B cell (primary cell): ENCODE results near the gene RAD23A. TPM values are rescaled to one million over a fixed set of nuclear protein-coding genes. Genes with fewer than 3 reads are reported as not detected.

ENCODE experiments used
- ATAC-seq: fragments of 200-7000 bp; cut with Tn5 transposase; one replicate; pipeline ENCODE4 v1.10.0; 2021; ENCODE audit warnings: low read depth, mild to moderate bottlenecking, moderate number of reproducible peaks, moderate library complexity
- CTCF ChIA-PET: fragments of 350-600 bp; sonication (Branson Sonifier 250); formaldehyde crosslinking; loops from one replicate; lab custom pipeline; 2021; ENCODE audit warnings: antibody characterized with exemption, inconsistent platforms; lab: Charles Lee
- POLR2A ChIA-PET: fragments of 350-600 bp; sonication (Branson Sonifier 250); formaldehyde crosslinking; loops from one replicate; lab custom pipeline; 2021; ENCODE audit warnings: antibody characterized with exemption; lab: Charles Lee
- DNase-seq: peaks from one replicate; pipeline ENCODE4 v3.0.0; 2013
- H2AFZ ChIP-seq: 2 replicates; pipeline ENCODE4 v1.6.1; 2012; ENCODE audit warnings: mild to moderate bottlenecking, low read depth, low read length; ENCODE audit not compliant: insufficient read depth, poor library complexity, severe bottlenecking
- H3K27ac ChIP-seq, 2 donors: 1 replicate in 1 of 2; 2 replicates in 1 of 2; pipeline ENCODE4 v1.5.1; 2012 to 2013; ENCODE audit warnings: low read length in 2 of 2, mild to moderate bottlenecking in 2 of 2, moderate library complexity in 1 of 2
- H3K27me3 ChIP-seq, 4 experiments: fragments of 200-600 bp in 1 of 4; sonication (generic) in 1 of 4; replicated peaks in 1 of 4; 1 replicate in 2 of 4; 2 replicates in 2 of 4; pipeline versions ENCODE4 v1.6.1 to v1.7.0; 2013 to 2016; ENCODE audit warnings: low read length in 3 of 4, mild to moderate bottlenecking in 2 of 4, mixed read lengths in 1 of 4, moderate library complexity in 1 of 4; ENCODE audit not compliant: insufficient read depth in 4 of 4, control insufficient read depth in 3 of 4; ENCODE audit errors: control extremely low read depth in 1 of 4
- H3K36me3 ChIP-seq, 2 experiments: replicated peaks in 1 of 2; 1 replicate in 1 of 2; 2 replicates in 1 of 2; pipeline versions ENCODE4 v1.6.1 to v1.7.1; 2013; ENCODE audit warnings: low read length in 1 of 2; ENCODE audit not compliant: insufficient read depth in 2 of 2, control insufficient read depth in 1 of 2; ENCODE audit errors: control extremely low read depth in 1 of 2, extremely low read depth in 1 of 2
- H3K4me1 ChIP-seq, 2 donors: fragments of 200-600 bp in 1 of 2; sonication (generic) in 1 of 2; 1 replicate in 1 of 2; 2 replicates in 1 of 2; pipeline versions ENCODE4 v1.5.1 to v1.6.1; 2013 to 2017; ENCODE audit warnings: low read length in 2 of 2; ENCODE audit not compliant: control insufficient read depth in 2 of 2, insufficient read depth in 2 of 2
- H3K4me2 ChIP-seq: replicated peaks from 2 replicates; pipeline ENCODE3; 2012; ENCODE audit warnings: mild to moderate bottlenecking, low read depth, low read length; ENCODE audit not compliant: poor library complexity, severe bottlenecking
- H3K4me3 ChIP-seq, 5 experiments: fragments of 200-600 bp in 1 of 5; sonication (generic) in 1 of 5; 1 replicate in 3 of 5; 2 replicates in 2 of 5; pipeline versions ENCODE4 v1.5.1 to v1.7.0; 2011 to 2016; ENCODE audit warnings: low read length in 4 of 5, mild to moderate bottlenecking in 4 of 5, low read depth in 2 of 5, control low read depth in 1 of 5, moderate library complexity in 1 of 5; ENCODE audit not compliant: insufficient read depth in 1 of 5; ENCODE audit errors: control extremely low read depth in 1 of 5, extremely low read depth in 1 of 5
- H3K79me2 ChIP-seq: fragments of 200-600 bp; sonication (generic); one replicate; pipeline ENCODE4 v1.6.0; 2016; ENCODE audit warnings: low read length; ENCODE audit not compliant: control insufficient read depth, insufficient read depth
- H3K9ac ChIP-seq: fragments of 200-600 bp; sonication (generic); 2 replicates; pipeline ENCODE4 v1.6.1; 2017; ENCODE audit warnings: mild to moderate bottlenecking, low read length, moderate library complexity
- H3K9me3 ChIP-seq, 3 donors: one replicate each; pipeline versions ENCODE4 v1.6.1 to v1.7.1; 2013; ENCODE audit warnings: low read length in 2 of 3; ENCODE audit not compliant: control insufficient read depth in 2 of 3, insufficient read depth in 1 of 3; ENCODE audit errors: control extremely low read depth in 1 of 3
- H4K20me1 ChIP-seq: 2 replicates; pipeline ENCODE4 v1.6.0; 2012; ENCODE audit warnings: mild to moderate bottlenecking, low read length; ENCODE audit not compliant: insufficient read depth, control insufficient read depth, poor library complexity, severe bottlenecking
- H3K27ac Mint-ChIP-seq: one replicate; pipeline ENCODE4 v1.8.0; 2021; ENCODE audit warnings: mixed read lengths
- H3K27me3 Mint-ChIP-seq: one replicate; pipeline ENCODE4 v1.8.0; 2021; ENCODE audit warnings: mixed read lengths
- H3K4me1 Mint-ChIP-seq: one replicate; pipeline ENCODE4 v1.8.0; 2021; ENCODE audit warnings: mixed read lengths
- H3K4me3 Mint-ChIP-seq: one replicate; pipeline ENCODE4 v1.8.0; 2021; ENCODE audit warnings: mixed read lengths
- H3K9me3 Mint-ChIP-seq: one replicate; pipeline ENCODE4 v1.8.0; 2022; ENCODE audit warnings: mixed read lengths; ENCODE audit not compliant: insufficient read depth
- CTCF ChIP-seq: fragments of 200-600 bp; IDR thresholded peaks from one replicate; pipeline ENCODE4 v1.8.0; 2022; ENCODE audit warnings: antibody characterized with exemption, mild to moderate bottlenecking
- EZH2 ChIP-seq: IDR thresholded peaks from 2 replicates; pipeline ENCODE4 v1.6.1; 2012; ENCODE audit warnings: borderline replicate concordance, low read depth, mild to moderate bottlenecking, moderate library complexity, low read length; ENCODE audit not compliant: insufficient read depth, poor library complexity, severe bottlenecking
- WGBS: methylation state at CpG from one replicate; pipeline ENCODE4 v1.1.5; 2013; ENCODE audit warnings: missing lambda C conversion rate; ENCODE audit not compliant: insufficient coverage; 5-methylcytosine and 5-hydroxymethylcytosine counted together
- intact Hi-C: fragments of 100-400 bp; cut with micrococcal nuclease; formaldehyde crosslinking; loops from one replicate; pipeline ENCODE4 v1.10.0; 2022
- polyA plus RNA-seq: library from polyadenylated mRNA; depleted of rRNA; stranded (reverse); fragments of >200 nt; gene quantifications from 2 replicates; pipeline ENCODE4 v1.2.3, GENCODE V29; 2012
- total RNA-seq, 2 donors: library from RNA; stranded (reverse); fragments of 120-200 nt in 1 of 2; gene quantifications; 1 replicate in 1 of 2; 2 replicates in 1 of 2; pipeline versions ENCODE4 v1.2.3 to v1.2.4, GENCODE V29; 2013 to 2022

The RAD23A gene
- total and polyA plus RNA-seq, 2 donors (not counting 1 experiment from before 2014, with no cell fraction given), result 100 to 106 TPM

DNA sequence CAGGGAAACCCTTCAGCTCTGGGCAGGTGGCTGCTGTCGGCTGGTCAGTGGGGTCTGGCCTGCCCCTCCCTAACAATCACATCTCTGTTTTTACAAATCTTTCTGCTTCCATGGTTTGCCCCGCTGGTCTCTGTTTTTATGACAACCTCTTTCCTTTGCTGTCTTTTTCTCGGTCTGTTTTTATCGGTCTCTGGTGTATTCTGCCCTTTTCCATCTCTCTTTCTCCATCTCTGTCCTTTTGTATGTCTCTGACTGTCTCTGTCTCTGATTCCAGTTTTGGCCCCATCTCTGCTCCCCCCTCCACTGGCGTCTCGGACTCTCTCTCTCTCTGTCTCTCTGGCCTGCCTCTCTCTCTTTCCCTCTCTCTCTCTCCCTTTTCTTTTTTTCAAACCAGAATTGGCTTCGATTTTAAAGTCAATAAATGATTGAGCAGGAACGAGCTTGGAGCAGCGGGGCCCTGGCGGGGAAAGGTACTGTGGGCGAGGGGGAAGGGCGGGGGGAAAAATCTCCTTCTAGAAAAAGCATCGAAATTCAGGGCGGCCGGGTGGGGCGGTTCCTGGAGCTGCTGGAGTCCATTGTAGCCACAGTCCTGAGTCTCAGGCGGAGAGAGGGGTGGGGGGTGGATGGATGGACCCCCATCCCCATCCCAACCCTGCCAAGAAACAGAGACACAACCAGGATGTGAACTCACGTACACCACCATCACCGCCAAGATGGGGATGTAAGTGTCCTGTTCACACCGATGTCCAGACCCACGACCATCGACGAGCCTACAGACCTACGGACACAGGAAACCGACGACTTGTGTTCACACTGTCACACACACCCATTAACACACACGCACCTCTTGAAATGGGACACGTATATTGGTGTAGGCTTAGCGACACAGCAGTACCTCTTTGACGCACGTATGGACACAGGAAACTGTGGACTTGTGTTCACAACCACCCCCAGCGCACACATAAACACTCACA is 52.6 kb downstream of the RAD23A start:
- intact Hi-C loops, result no loop called here
- ATAC-seq (no peak), DNase-seq (peak; percentile 6)
- H3K27me3 ChIP-seq, result peaks cover 0 to 24% (median 4%) of the 10 kb centered on the region in 4 experiments
- no peaks in the 10 kb centered on the region for H3K79me2 ChIP-seq
- H3K9me3 Mint-ChIP-seq, result no peaks in the 10 kb centered on the region
- TF ChIP-seq CTCF (no peak), EZH2 (no peak)
- H3K4me1 Mint-ChIP-seq, result peaks cover 17% of the 10 kb centered on the region
- H3K4me3 ChIP-seq, result no peak overlapping the region
- H3K9me3 ChIP-seq, result peaks cover 0 to 2% (median 0%) of the 10 kb centered on the region in 3 donors
- peaks cover 32% of the 10 kb centered on the region for H3K27me3 Mint-ChIP-seq
- H3K4me1 ChIP-seq, result peaks cover 10 to 11% of the 10 kb centered on the region in 2 donors
- no peak overlapping the region for H3K4me2 ChIP-seq
- peak overlapping the region; percentile 37 for H3K27ac Mint-ChIP-seq
- ChIA-PET CTCF (interaction anchor here (1.5 kb wide), 1 partner anchor 63 kb away, joined by 3 read pairs; no protein-coding TSS in a partner anchor), POLR2A (interaction anchor here (0.7 kb wide), 2 partner anchors 15 to 154 kb away, joined by 3 to 4 read pairs; no protein-coding TSS in a partner anchor)
- H3K36me3 ChIP-seq, result no peaks in the 10 kb centered on the region
- no peak overlapping the region for H2AFZ ChIP-seq
- H3K9ac ChIP-seq, result no peak overlapping the region
- H3K27ac ChIP-seq, result no peak overlapping the region
- H3K4me3 Mint-ChIP-seq, result peak overlapping the region; percentile 64
- H4K20me1 ChIP-seq, result no peaks in the 10 kb centered on the region
- WGBS, result 94% methylated on average over 25 of the region's 32 CpGs

DNA sequence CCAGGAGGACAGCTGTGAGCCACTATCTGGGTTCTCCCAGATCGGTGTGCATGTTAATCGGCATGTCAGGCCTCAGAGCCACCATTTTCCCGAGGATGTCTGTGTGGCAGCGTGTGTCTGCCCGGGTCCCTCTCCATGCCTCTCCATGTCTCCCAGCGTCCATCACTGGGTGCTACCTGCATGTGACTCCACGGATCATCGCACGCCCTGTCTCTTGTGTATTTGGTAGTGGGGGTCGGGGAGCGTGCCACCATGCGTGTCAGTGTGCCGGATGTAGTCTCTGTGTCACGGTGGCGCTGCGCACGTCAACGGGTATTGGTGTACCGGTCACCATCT is 55.5 kb downstream of the RAD23A start:
- no peaks in the 10 kb centered on the region for H3K36me3 ChIP-seq
- H3K4me1 Mint-ChIP-seq, result peaks cover 6% of the 10 kb centered on the region
- no peak overlapping the region for H3K9ac ChIP-seq
- WGBS, result 96% methylated on average over 19 of the region's 19 CpGs
- H3K4me3 Mint-ChIP-seq, result no peak overlapping the region
- peaks cover 0 to 10% (median 0%) of the 10 kb centered on the region in 4 experiments for H3K27me3 ChIP-seq
- H4K20me1 ChIP-seq, result no peaks in the 10 kb centered on the region
- H3K4me3 ChIP-seq, result no peak overlapping the region
- no peak overlapping the region for H3K27ac Mint-ChIP-seq
- no peak for TF ChIP-seq CTCF
- H3K27me3 Mint-ChIP-seq, result peaks cover 30% of the 10 kb centered on the region
- no peak for DNase-seq
- intact Hi-C loops, result no loop called here
- POLR2A ChIA-PET, result no interaction called here
- H3K9me3 ChIP-seq, result peaks cover 0 to 2% (median 0%) of the 10 kb centered on the region in 3 donors
- H2AFZ ChIP-seq, result no peak overlapping the region
- no peaks in the 10 kb centered on the region for H3K9me3 Mint-ChIP-seq
- no peak overlapping the region for H3K27ac ChIP-seq
- H3K4me2 ChIP-seq, result no peak overlapping the region
- ATAC-seq, result no peak
- H3K79me2 ChIP-seq, result no peaks in the 10 kb centered on the region
- peaks cover under 1 to 2% of the 10 kb centered on the region in 2 donors for H3K4me1 ChIP-seq
- CTCF ChIA-PET, result no interaction called here
